PFSK-1 (cell line): ENCODE data around the gene RABGEF1.

Source experiments
- FOXP2 ChIP-seq: optimal IDR thresholded peaks from 2 replicates; pipeline ENCODE3; 2011; ENCODE audit warnings: borderline replicate concordance, control low read depth, inconsistent platforms; ENCODE audit not compliant: insufficient read depth; ENCODE audit errors: extremely low read length, extremely low read depth
- POLR2AphosphoS5 ChIP-seq: IDR thresholded peaks from 2 replicates; pipeline ENCODE4 v1.6.1; 2012; ENCODE audit warnings: low read depth, mild to moderate bottlenecking, control low read depth, low read length, moderate library complexity
- REST ChIP-seq, 2 experiments: IDR thresholded peaks; 2 replicates each; pipeline versions ENCODE4 v1.6.1 to v1.8.0; 2011 to 2012; ENCODE audit warnings: low read depth in 2 of 2, low read length in 2 of 2, control low read depth in 1 of 2, inconsistent platforms in 1 of 2, mild to moderate bottlenecking in 1 of 2, moderate library complexity in 1 of 2; ENCODE audit not compliant: insufficient read depth in 1 of 2
- SIN3A ChIP-seq: IDR thresholded peaks from 2 replicates; pipeline ENCODE4 v1.6.1; 2012; ENCODE audit warnings: mild to moderate bottlenecking, low read length, moderate library complexity, borderline replicate concordance; ENCODE audit not compliant: insufficient read depth
- TAF1 ChIP-seq: IDR thresholded peaks from 2 replicates; pipeline ENCODE4 v1.6.1; 2012; ENCODE audit warnings: low read length, control low read depth, borderline replicate concordance; ENCODE audit not compliant: insufficient read depth

The RABGEF1 gene

GRCh38 chr7:66728571-66728970 lies 12.0 kb upstream of the RABGEF1 start:
- TF ChIP-seq SIN3A: no peak
- TF ChIP-seq FOXP2: no peak
- TF ChIP-seq TAF1: no peak
- TF ChIP-seq REST (IDR thresholded peaks at IDR 0.05; ENCODE audit: insufficient read depth in 1 of 2, low read depth in 2 of 2, low read length in 2 of 2): no peak
- TF ChIP-seq POLR2AphosphoS5: no peak

DNA sequence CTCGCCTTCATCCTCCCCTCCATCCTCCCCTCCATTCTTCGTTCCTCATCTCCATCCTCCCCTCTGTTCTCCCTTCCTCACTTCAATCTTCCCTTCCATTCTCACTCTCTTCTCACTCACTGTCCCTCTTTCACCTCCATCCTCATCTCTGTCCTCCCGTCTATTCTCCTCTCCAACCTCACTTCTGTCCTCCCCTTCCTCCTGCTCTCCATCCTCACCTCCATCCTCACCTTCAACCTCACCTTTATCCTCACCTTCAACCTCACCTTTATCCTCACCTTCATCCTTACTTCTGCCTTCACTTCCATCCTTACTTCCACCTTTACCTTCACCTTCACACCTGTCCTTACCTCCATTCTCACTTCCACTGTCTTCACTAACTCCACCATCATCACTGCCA lies 11.3 kb upstream of the RABGEF1 start:
- no peak for TF ChIP-seq FOXP2
- no peak for TF ChIP-seq SIN3A
- no peak for TF ChIP-seq TAF1
- TF ChIP-seq REST (IDR thresholded peaks at IDR 0.05; ENCODE audit: insufficient read depth in 1 of 2, low read depth in 2 of 2, low read length in 2 of 2): no peak
- TF ChIP-seq POLR2AphosphoS5: no peak

DNA sequence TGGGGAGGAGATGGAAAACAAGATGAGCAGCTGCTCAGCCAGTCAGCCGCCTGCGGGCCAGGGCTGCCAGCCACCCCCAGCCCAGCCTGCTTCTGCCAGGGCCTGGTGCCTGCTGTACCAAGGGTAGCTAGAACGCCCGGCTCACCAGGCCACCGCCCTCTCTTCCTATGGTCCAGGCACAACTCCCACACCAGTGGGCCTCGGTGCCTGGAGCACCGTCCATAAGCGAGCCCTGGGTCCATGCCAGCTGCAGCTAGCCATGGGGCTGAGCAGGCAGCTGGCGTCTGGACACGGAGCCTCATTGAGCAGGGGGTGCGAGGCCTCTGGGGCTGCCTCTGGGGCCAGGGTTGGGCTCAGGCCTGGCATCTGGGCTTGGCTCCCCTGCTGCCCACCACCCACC lies 8.5 kb upstream of the RABGEF1 start:
- TF ChIP-seq REST (IDR thresholded peaks at IDR 0.05; ENCODE audit: insufficient read depth in 1 of 2, low read depth in 2 of 2, low read length in 2 of 2) (no peak), SIN3A (no peak), TAF1 (no peak), FOXP2 (no peak), POLR2AphosphoS5 (no peak)

GRCh38 chr7:66732439-66732838 lies 8.1 kb upstream of the RABGEF1 start:
- no peak for TF ChIP-seq REST (IDR thresholded peaks at IDR 0.05; ENCODE audit: insufficient read depth in 1 of 2, low read depth in 2 of 2, low read length in 2 of 2)
- no peak for TF ChIP-seq TAF1
- no peak for TF ChIP-seq POLR2AphosphoS5
- TF ChIP-seq SIN3A: no peak
- no peak for TF ChIP-seq FOXP2

DNA sequence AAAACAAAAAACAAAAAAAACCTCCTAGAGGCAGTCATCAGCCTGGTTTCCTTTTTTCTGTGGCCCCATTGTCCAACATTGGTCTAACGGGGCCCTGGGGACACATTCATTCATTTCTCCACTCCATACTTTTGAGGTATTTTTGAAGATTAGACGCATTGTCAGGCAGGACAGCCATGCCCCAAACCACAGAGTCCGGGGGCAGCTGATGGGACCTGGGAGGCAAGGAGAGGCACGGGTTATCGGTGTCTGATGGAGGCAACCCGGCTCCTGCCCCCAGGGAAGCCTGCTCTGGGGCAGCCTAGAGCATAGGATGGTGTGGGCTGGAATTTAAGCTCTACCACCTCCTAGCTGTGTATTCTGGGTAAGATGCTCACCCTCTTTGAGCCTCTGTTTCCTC lies 6.5 kb upstream of the RABGEF1 start:
- no peak for TF ChIP-seq TAF1
- TF ChIP-seq SIN3A: no peak
- TF ChIP-seq POLR2AphosphoS5: no peak
- no peak for TF ChIP-seq FOXP2
- TF ChIP-seq REST (IDR thresholded peaks at IDR 0.05; ENCODE audit: insufficient read depth in 1 of 2, low read depth in 2 of 2, low read length in 2 of 2): no peak
